Bronchial epithelial cell (primary cell): ENCODE measurements around the gene HAUS8. TPM values are rescaled to one million over a fixed set of nuclear protein-coding genes. Genes with fewer than 3 reads are reported as not detected.

ENCODE experiments used
- DNase-seq: peaks from one replicate; pipeline ENCODE4 v3.0.0-alpha.2; 2010; ENCODE audit warnings: low read depth
- FAIRE-seq: peaks from 2 replicates; lab custom pipeline; 2011; peaks lifted over from hg19 to GRCh38; lab: Jason Lieb, UNC
- H3K27me3 ChIP-seq: 2 replicates; pipeline ENCODE4 v1.5.1; 2011; ENCODE audit warnings: low read length; ENCODE audit not compliant: control insufficient read depth, insufficient read depth
- H3K36me3 ChIP-seq: 2 replicates; pipeline ENCODE4 v1.5.1; 2011; ENCODE audit warnings: low read length; ENCODE audit not compliant: control insufficient read depth, insufficient read depth
- H3K4me3 ChIP-seq: 2 replicates; pipeline ENCODE4 v1.5.1; 2011; ENCODE audit warnings: mild to moderate bottlenecking, low read depth, low read length, control low read depth
- total RNA-seq: library from RNA; depleted of rRNA; stranded (reverse); fragments of >200 nt; gene quantifications from 2 replicates; pipeline ENCODE4 v1.2.1, GENCODE V29; 2014
- TF ChIP-seq, protein P1 (sequence below): IDR thresholded peaks from 2 replicates; pipeline ENCODE4 v1.5.1; 2011; ENCODE audit warnings: mild to moderate bottlenecking, moderate library complexity, low read length, control low read depth, inconsistent platforms; ENCODE audit not compliant: insufficient read depth, severe bottlenecking

The HAUS8 gene
- total RNA-seq, 1 donor from 2014 or later: 1.3 TPM

DNA sequence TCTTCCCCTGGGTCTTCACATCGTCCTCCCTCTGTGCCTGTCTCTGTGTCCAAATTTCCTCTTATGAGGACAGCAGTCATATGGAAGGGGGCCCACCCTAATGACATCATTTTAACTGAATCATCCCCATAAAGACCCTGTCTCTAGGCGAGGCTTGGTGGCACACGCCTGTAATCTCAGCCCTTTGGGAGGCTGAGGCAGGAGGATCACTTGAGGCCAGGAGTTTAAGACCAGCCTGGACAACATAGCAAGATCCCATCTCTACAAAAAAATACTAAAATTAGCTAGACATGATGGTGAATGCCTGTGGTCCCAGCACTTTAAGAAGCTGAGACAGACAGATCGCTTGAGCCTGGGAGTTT, 5.2 kb upstream of the HAUS8 start:
- no peak overlapping the region for H3K4me3 ChIP-seq
- H3K36me3 ChIP-seq: peaks cover 2% of the 10 kb centered on the region
- DNase-seq (no peak), FAIRE-seq (no peak)
- no peaks in the 10 kb centered on the region for H3K27me3 ChIP-seq
- TF ChIP-seq, protein P1, sequence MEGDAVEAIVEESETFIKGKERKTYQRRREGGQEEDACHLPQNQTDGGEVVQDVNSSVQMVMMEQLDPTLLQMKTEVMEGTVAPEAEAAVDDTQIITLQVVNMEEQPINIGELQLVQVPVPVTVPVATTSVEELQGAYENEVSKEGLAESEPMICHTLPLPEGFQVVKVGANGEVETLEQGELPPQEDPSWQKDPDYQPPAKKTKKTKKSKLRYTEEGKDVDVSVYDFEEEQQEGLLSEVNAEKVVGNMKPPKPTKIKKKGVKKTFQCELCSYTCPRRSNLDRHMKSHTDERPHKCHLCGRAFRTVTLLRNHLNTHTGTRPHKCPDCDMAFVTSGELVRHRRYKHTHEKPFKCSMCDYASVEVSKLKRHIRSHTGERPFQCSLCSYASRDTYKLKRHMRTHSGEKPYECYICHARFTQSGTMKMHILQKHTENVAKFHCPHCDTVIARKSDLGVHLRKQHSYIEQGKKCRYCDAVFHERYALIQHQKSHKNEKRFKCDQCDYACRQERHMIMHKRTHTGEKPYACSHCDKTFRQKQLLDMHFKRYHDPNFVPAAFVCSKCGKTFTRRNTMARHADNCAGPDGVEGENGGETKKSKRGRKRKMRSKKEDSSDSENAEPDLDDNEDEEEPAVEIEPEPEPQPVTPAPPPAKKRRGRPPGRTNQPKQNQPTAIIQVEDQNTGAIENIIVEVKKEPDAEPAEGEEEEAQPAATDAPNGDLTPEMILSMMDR: no peak

DNA sequence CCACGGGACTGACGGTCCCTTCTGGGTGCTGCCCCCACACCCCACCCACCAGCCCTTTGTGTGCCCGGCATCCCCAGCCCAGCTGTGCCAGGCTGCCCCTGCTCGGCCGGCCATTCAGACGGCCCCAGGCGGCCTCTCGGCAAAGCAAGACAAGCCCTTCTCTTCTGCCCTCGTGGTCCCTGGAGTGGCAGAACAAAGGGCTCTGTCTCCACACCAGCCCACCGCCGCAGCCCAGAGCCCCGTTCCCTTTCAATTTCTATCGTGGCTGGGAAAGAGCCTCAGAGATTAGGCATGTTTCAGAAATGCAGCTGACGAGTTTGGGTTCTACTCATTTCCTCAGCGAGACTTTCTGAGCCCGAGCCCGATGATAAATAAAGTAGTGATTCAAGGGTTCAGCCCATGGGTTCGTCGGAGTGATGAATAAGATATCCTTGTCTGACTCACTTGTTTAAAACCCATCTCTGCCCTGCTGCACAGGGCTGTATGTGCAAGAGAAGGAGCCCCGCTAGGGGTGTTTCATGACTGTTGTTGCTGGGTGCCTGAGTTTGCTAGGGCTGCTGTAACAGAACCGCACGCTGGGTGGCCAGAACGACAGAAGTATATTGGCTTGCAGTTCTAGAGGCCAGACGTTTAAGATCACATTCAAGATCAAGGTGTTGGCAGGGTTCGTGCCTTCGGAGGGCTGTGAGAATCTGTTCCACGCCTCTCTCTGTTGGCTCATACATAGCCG, 4.6 kb upstream of the HAUS8 start:
- H3K36me3 ChIP-seq: peaks cover 2% of the 10 kb centered on the region
- DNase-seq: peak; percentile 97
- no peaks in the 10 kb centered on the region for H3K27me3 ChIP-seq
- TF ChIP-seq, protein P1: peak; percentile 63
- H3K4me3 ChIP-seq: peak overlapping the region; percentile 13
- FAIRE-seq: no peak

DNA sequence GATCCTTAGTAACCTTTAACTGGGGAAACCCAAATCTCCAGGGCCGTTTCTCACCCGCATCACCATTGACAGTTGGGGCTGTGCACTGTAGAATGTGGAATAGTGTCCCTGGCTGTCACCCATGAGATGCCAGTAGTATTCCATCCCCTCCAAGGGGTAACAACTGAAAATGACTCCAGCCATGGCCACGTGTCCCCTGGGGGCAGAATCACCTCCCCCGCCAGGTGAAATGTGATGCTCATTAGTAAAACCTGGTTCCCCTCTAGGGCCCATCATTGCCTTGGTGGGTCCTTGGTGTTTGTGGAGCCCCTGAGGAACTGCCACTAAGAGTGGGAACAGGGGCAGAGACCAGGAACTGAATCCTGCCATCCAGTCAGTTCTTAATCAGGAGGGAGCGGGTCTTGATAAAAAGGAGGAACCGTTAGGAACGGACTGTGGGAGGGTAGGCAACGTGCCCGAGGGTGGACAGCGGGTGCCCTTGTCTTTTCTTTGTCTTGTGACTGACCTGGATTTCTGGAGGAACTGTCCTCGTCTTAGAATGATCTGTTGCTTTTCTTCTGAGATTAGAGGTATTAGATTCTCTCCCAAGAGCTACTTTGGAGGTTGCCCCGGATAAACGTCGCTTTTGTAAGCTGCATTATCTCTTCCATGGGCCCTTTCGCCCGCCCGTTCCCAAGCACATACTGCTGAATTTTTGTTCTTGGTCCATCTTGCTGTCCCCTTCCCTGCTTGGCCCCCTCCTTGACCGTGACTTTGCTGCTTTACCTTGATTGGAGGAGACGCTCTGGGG, 3.9 kb upstream of the HAUS8 start:
- DNase-seq (no peak), FAIRE-seq (no peak)
- Histone ChIP-seq H3K4me3 (peak overlapping the region; percentile 13), H3K27me3 (no peaks in the 10 kb centered on the region), H3K36me3 (peaks cover 2% of the 10 kb centered on the region)
- TF ChIP-seq, protein P1: no peak

DNA sequence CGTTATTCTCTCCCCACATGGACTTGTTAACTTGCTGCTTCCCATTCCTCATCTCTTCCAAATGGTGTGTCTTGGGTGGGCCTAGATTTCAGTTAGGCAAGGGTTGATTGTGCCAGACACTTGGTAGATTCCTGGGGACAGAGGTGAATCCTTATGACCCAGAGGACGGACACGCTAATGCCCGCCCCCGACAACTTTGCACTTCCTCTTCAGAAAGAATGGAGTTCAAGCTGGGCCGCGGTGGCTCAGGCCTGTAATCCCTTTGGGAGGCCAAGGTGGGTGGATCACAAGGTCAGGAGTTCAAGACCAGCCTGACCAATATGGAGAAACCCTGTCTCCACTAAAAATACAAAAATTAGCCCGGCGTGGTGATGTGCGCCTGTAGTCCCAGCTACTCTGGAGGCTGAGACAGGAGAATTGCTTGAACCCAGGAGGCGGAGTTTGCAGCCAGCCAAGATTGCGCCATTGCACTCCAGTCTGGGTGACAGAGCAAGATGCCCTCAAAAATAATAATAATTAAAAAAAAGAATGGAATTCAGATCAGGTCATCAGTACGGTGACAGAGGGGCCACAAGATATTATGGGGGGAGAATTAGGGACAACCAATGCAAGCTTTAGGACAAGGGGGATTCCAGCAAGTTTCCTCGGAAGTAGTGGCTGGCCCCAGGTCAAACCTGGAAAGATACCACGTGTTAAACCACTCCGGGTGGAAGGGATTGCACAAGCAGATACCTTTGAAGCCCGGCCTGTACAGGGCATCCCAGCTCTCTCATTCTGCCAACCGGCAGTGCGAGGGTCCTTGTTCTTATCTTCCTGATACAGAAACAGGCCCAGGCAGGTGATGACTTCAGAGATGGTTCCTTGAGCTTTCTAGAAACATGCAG, 3.0 kb upstream of the HAUS8 start:
- Histone ChIP-seq H3K36me3 (peaks cover under 1% of the 10 kb centered on the region), H3K27me3 (no peaks in the 10 kb centered on the region), H3K4me3 (no peak overlapping the region)
- TF ChIP-seq, protein P1: no peak
- peak; percentile 8 for DNase-seq
- FAIRE-seq: no peak

DNA sequence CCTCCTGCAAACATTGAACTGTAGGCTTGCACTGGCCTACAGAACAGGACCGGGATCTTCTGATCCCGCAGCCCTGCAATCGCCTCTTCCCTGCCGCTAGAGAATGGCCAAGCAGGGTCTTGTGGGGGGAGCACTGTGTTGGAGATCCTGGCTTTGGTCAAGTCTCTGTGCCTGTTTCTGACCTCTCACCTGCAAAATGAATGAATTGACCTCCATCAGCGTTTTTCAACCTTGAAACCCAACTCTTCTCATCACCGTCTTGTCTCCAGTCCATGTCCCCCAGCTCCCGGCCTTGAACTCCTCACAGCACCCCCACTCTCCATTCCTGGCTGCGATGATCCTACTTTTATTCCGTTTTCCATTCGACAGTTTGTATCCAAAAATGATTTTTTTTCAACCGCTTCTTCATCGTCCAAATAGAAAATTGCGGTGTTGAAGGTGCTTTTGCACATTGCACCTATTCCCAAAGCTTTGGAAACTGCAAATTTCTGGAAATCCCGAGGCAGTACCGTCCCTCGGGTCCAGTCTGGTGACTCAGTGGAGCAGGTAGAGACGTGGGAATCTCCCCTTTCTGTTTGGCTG, 2.3 kb upstream of the HAUS8 start:
- DNase-seq: no peak
- no peak for FAIRE-seq
- TF ChIP-seq, protein P1: no peak
- H3K36me3 ChIP-seq: no peaks in the 10 kb centered on the region
- no peaks in the 10 kb centered on the region for H3K27me3 ChIP-seq
- H3K4me3 ChIP-seq: no peak overlapping the region
